HCT116 (cell line): ENCODE data around the gene GGT5. TPM values are rescaled to one million over a fixed set of nuclear protein-coding genes. Genes with fewer than 3 reads are reported as not detected.

ENCODE experiments used
- ATAC-seq: fragments of 200-7000 bp; cut with Tn5 transposase; 2 replicates; pipeline ENCODE4 v1.9.1; 2020; ENCODE audit warnings: mild to moderate bottlenecking, moderate library complexity
- BruUV-seq: library from RNA; stranded (reverse); fragments of 400-500 nt; replicated peaks from 2 replicates; lab custom pipeline; 2021; lab: Mats Ljungman, UMichigan
- CTCF ChIA-PET: fragments of 300-600 bp; sonication (Branson Sonifier 250); formaldehyde crosslinking; loops from one replicate; lab custom pipeline; 2021; ENCODE audit warnings: antibody characterized with exemption; lab: Charles Lee
- POLR2A ChIA-PET: fragments of 300-600, 350-600 bp; sonication (Branson Sonifier 250); formaldehyde crosslinking; loops from one replicate; lab custom pipeline; 2021; ENCODE audit warnings: antibody characterized with exemption; lab: Charles Lee
- RAD21 ChIA-PET, 2 experiments: fragments of 300-600 bp; sonication (Branson Sonifier 250); formaldehyde crosslinking; loops; one replicate each; lab custom pipeline; 2023; ENCODE audit warnings: low total read pairs in 2 of 2; ENCODE audit not compliant: uncharacterized antibody in 2 of 2, unreplicated experiment in 2 of 2, low non-redundant PET in 1 of 2; lab: Charles Lee
- DNase-seq: peaks from one replicate; pipeline ENCODE4 v3.0.0-alpha.2; 2010; ENCODE audit warnings: low read depth, low spot score
- H2AFZ ChIP-seq: fragments of 200-600 bp; shearing (Covaris generic), sonication (generic); 2 replicates; pipeline ENCODE4 v1.6.1; 2017; ENCODE audit warnings: low read depth, mixed run types, mixed read lengths, antibody characterized with exemption, low read length; ENCODE audit not compliant: poor library complexity, severe bottlenecking
- H3K27ac ChIP-seq: 2 replicates; pipeline ENCODE4 v1.5.1; 2012; ENCODE audit warnings: low read depth, low read length
- H3K27me3 ChIP-seq: fragments of 200-600 bp; sonication (generic); 2 replicates; pipeline ENCODE4 v1.6.1; 2016; ENCODE audit warnings: mixed run types, low read length, mixed read lengths; ENCODE audit not compliant: insufficient read depth
- H3K36me3 ChIP-seq, 2 experiments: fragments of 200-500 bp in 1 of 2; fragments of 200-600 bp in 1 of 2; sonication (Bioruptor generic) in 1 of 2; sonication (generic) in 1 of 2; 2 replicates each; pipeline versions ENCODE4 v1.5.1 to v1.6.1; 2014 to 2016; ENCODE audit warnings: low read length in 2 of 2, inconsistent platforms in 1 of 2, mixed read lengths in 1 of 2, mixed run types in 1 of 2; ENCODE audit not compliant: insufficient read depth in 2 of 2, control insufficient read depth in 1 of 2
- H3K4me1 ChIP-seq, 2 experiments: fragments of 200-600 bp in 1 of 2; sonication (generic) in 1 of 2; 2 replicates each; pipeline versions ENCODE4 v1.5.1 to v1.6.1; 2012 to 2017; ENCODE audit warnings: low read length in 2 of 2, inconsistent platforms in 1 of 2, mild to moderate bottlenecking in 1 of 2, mixed read lengths in 1 of 2, mixed run types in 1 of 2, moderate library complexity in 1 of 2; ENCODE audit not compliant: insufficient read depth in 2 of 2, control insufficient read depth in 1 of 2
- H3K4me2 ChIP-seq: fragments of 200-600 bp; sonication (generic); 2 replicates; pipeline ENCODE4 v1.6.1; 2017; ENCODE audit warnings: mixed run types, low read length, mixed read lengths
- H3K4me3 ChIP-seq, 2 experiments: fragments of 200-600 bp in 1 of 2; sonication (generic) in 1 of 2; replicated peaks in 1 of 2; 2 replicates each; pipeline ENCODE4 v1.5.1; 2011 to 2016; ENCODE audit warnings: low read length in 2 of 2, control low read depth in 1 of 2, low read depth in 1 of 2, mild to moderate bottlenecking in 1 of 2, mixed read lengths in 1 of 2, mixed run types in 1 of 2
- H3K79me2 ChIP-seq: fragments of 200-600 bp; sonication (generic); 2 replicates; pipeline ENCODE4 v1.6.1; 2017; ENCODE audit warnings: mild to moderate bottlenecking, mixed run types, low read length, moderate library complexity, mixed read lengths; ENCODE audit not compliant: insufficient read depth
- H3K9ac ChIP-seq: fragments of 200-600 bp; sonication (generic); 2 replicates; pipeline ENCODE4 v1.6.1; 2016; ENCODE audit warnings: low read length, mixed read lengths
- H3K9me2 ChIP-seq: fragments of 200-600 bp; sonication (generic), shearing (Covaris generic); 2 replicates; pipeline ENCODE4 v1.6.1; 2017; ENCODE audit warnings: mixed run types, mild to moderate bottlenecking, moderate library complexity; ENCODE audit not compliant: insufficient read depth
- H3K9me3 ChIP-seq, 2 experiments: fragments of 200-500 bp in 1 of 2; fragments of 200-600 bp in 1 of 2; sonication (Bioruptor generic) in 1 of 2; sonication (generic) in 1 of 2; 2 replicates each; pipeline ENCODE4 v1.6.1; 2014 to 2017; ENCODE audit warnings: low read length in 2 of 2, mixed read lengths in 2 of 2, inconsistent platforms in 1 of 2, low read depth in 1 of 2, mild to moderate bottlenecking in 1 of 2, mixed run types in 1 of 2, moderate library complexity in 1 of 2; ENCODE audit not compliant: control insufficient read depth in 1 of 2, insufficient read depth in 1 of 2
- H4K20me1 ChIP-seq: fragments of 200-600 bp; sonication (generic), shearing (Covaris generic); 2 replicates; pipeline ENCODE4 v1.6.1; 2017; ENCODE audit warnings: mixed run types, mild to moderate bottlenecking, moderate library complexity; ENCODE audit not compliant: insufficient read depth
- CBX3 ChIP-seq: IDR thresholded peaks from 2 replicates; pipeline ENCODE4 v1.6.1; 2012; ENCODE audit warnings: low read depth
- CEBPB ChIP-seq: IDR thresholded peaks from 2 replicates; pipeline ENCODE4 v1.6.1; 2012; ENCODE audit warnings: low read depth
- ELF1 ChIP-seq: IDR thresholded peaks from 2 replicates; pipeline ENCODE4 v1.6.1; 2012; ENCODE audit warnings: low read depth, borderline replicate concordance
- EZH2phosphoT487 ChIP-seq: fragments of 200-600 bp; IDR thresholded peaks from 2 replicates; pipeline ENCODE4 v1.6.1; 2018; ENCODE audit warnings: antibody characterized with exemption, borderline replicate concordance
- FOSL1 ChIP-seq: IDR thresholded peaks from 2 replicates; pipeline ENCODE4 v1.6.1; 2012; ENCODE audit warnings: low read depth
- JUND ChIP-seq: IDR thresholded peaks from 2 replicates; pipeline ENCODE4 v1.6.1; 2012
- RAD21 ChIP-seq: IDR thresholded peaks from 2 replicates; pipeline ENCODE4 v1.6.1; 2012; ENCODE audit warnings: low read depth, mild to moderate bottlenecking
- SIN3A ChIP-seq: IDR thresholded peaks from 2 replicates; pipeline ENCODE4 v1.6.1; 2012; ENCODE audit warnings: low read depth
- SP1 ChIP-seq: IDR thresholded peaks from 2 replicates; pipeline ENCODE4 v1.6.1; 2012; ENCODE audit warnings: low read depth
- SRF ChIP-seq: IDR thresholded peaks from 2 replicates; pipeline ENCODE4 v1.6.1; 2012; ENCODE audit warnings: low read depth
- TCF7L2 ChIP-seq: IDR thresholded peaks from 2 replicates; pipeline ENCODE4 v1.7.0; 2011; ENCODE audit warnings: borderline replicate concordance, inconsistent platforms; ENCODE audit not compliant: insufficient read depth, insufficient read length; ENCODE audit errors: extremely low read depth
- YY1 ChIP-seq: IDR thresholded peaks from 2 replicates; pipeline ENCODE4 v1.6.1; 2011; ENCODE audit warnings: low read length, low read depth, moderate library complexity, mild to moderate bottlenecking; ENCODE audit not compliant: insufficient replicate concordance; ENCODE audit errors: extremely low read depth
- ZNF274 ChIP-seq: fragments of 200-500 bp; sonication (Bioruptor generic); IDR thresholded peaks from 2 replicates; pipeline ENCODE4 v1.6.1; 2014; ENCODE audit warnings: mild to moderate bottlenecking, low read depth, low read length, inconsistent platforms
- intact Hi-C: fragments of 100-400 bp; cut with micrococcal nuclease; formaldehyde crosslinking; loops from 2 replicates; pipeline ENCODE4 v1.10.0; 2022
- total RNA-seq: library from RNA; stranded (reverse); gene quantifications from one replicate; pipeline ENCODE4 v1.2.1, GENCODE V29; 2021; ENCODE audit not compliant: unreplicated experiment
- TF ChIP-seq, protein P1 (sequence below): IDR thresholded peaks from 2 replicates; pipeline ENCODE4 v1.6.1; 2011; ENCODE audit warnings: mild to moderate bottlenecking, low read length, moderate library complexity; ENCODE audit not compliant: insufficient replicate concordance; ENCODE audit errors: extremely low read depth
- TF ChIP-seq, protein P2 (sequence below), 3 experiments: fragments of 200-600 bp in 1 of 3; sonication (generic) in 1 of 3; IDR thresholded peaks in 2 of 3; conservative IDR thresholded peaks in 1 of 3; 2 replicates each; pipeline ENCODE4 v1.5.1; 2012 to 2017; ENCODE audit warnings: low read depth in 2 of 3, low read length in 2 of 3, antibody characterized with exemption in 1 of 3, borderline replicate concordance in 1 of 3, control low read depth in 1 of 3, mild to moderate bottlenecking in 1 of 3, mixed read lengths in 1 of 3, mixed run types in 1 of 3, moderate library complexity in 1 of 3; ENCODE audit not compliant: insufficient read depth in 1 of 3
- TF ChIP-seq, protein P3 (sequence below): IDR thresholded peaks from 2 replicates; pipeline ENCODE4 v1.6.1; 2012
- TF ChIP-seq, protein P4 (sequence below): IDR thresholded peaks from 2 replicates; pipeline ENCODE4 v1.6.1; 2012; ENCODE audit warnings: low read depth

The GGT5 gene
- total RNA-seq, 1 experiment from 2014 or later, result 0.57 TPM

DNA sequence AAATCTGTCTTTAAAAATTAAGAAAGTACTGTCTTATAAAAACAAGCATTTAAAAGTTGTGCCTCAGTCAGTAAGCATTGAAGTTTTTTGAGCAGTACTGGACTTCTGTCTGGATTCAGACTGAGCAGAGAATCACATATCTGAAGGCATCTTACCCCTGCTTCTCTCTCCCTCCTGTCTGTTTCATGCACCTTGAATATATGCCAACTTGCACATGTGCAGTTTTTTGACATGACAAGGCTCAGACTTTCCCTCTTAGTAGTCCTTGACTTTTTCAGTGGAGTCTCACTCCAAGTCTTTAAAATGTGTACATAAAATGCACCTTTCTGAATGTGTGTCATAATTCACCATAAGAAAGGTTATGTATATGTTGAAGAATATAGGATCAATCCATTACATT lies 45.6 kb upstream of the GGT5 start (continued):
- TF ChIP-seq, protein P1, sequence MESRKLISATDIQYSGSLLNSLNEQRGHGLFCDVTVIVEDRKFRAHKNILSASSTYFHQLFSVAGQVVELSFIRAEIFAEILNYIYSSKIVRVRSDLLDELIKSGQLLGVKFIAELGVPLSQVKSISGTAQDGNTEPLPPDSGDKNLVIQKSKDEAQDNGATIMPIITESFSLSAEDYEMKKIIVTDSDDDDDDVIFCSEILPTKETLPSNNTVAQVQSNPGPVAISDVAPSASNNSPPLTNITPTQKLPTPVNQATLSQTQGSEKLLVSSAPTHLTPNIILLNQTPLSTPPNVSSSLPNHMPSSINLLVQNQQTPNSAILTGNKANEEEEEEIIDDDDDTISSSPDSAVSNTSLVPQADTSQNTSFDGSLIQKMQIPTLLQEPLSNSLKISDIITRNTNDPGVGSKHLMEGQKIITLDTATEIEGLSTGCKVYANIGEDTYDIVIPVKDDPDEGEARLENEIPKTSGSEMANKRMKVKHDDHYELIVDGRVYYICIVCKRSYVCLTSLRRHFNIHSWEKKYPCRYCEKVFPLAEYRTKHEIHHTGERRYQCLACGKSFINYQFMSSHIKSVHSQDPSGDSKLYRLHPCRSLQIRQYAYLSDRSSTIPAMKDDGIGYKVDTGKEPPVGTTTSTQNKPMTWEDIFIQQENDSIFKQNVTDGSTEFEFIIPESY, result no peak
- TF ChIP-seq ELF1, result no peak

DNA sequence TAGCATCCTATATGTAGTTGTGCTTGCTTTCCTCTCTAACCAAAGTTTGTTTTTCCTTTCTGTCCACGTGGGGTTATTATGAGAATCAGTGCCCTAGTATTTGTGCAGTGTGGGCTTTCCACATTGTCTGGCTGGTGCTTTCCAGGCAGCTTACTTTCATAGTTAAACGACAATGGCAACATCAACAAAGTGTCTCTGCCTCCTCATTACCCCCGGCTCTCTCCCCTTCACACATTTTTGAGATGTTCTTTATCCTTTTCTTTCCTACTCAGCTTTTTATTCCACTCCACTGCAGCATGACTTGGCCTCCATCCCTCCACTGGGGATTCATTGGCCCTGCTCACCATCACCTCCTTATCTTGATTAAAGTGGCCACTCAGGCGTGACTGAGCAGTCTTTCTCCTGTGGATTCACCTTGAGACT lies 44.9 kb upstream of the GGT5 start:
- Histone ChIP-seq H3K4me2 (peak overlapping the region; percentile 49; the same call in 1 of the 2 replicates), H2AFZ (no peak overlapping the region), H3K27ac (no peak overlapping the region), H3K36me3 (no peaks in the 10 kb centered on the region), H4K20me1 (no peaks in the 10 kb centered on the region), H3K9me2 (no peaks in the 10 kb centered on the region), H3K27me3 (no peaks in the 10 kb centered on the region), H3K4me1 (peaks cover 37 to 54% of the 10 kb centered on the region in 2 experiments), H3K9ac (no peak overlapping the region), H3K9me3 (no peaks in the 10 kb centered on the region), H3K4me3 (no peak overlapping the region), H3K79me2 (peaks cover 75% of the 10 kb centered on the region)
- RAD21 ChIA-PET, result no interaction called here
- CTCF ChIA-PET, result interaction anchor here (1.2 kb wide), 1 partner anchor 10 kb away, joined by 3 read pairs; no protein-coding TSS in a partner anchor
- no peak for DNase-seq
- intact Hi-C loops, result no loop called here
- POLR2A ChIA-PET, result no interaction called here
- ATAC-seq, result no peak
- no TSS peak for BruUV-seq
- no peak for TF ChIP-seq SRF
- TF ChIP-seq, protein P2, sequence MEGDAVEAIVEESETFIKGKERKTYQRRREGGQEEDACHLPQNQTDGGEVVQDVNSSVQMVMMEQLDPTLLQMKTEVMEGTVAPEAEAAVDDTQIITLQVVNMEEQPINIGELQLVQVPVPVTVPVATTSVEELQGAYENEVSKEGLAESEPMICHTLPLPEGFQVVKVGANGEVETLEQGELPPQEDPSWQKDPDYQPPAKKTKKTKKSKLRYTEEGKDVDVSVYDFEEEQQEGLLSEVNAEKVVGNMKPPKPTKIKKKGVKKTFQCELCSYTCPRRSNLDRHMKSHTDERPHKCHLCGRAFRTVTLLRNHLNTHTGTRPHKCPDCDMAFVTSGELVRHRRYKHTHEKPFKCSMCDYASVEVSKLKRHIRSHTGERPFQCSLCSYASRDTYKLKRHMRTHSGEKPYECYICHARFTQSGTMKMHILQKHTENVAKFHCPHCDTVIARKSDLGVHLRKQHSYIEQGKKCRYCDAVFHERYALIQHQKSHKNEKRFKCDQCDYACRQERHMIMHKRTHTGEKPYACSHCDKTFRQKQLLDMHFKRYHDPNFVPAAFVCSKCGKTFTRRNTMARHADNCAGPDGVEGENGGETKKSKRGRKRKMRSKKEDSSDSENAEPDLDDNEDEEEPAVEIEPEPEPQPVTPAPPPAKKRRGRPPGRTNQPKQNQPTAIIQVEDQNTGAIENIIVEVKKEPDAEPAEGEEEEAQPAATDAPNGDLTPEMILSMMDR (IDR thresholded peaks at IDR 0.05 in 2 of 3, conservative IDR thresholded peaks at IDR 0.05 in 1 of 3; ENCODE audit: borderline replicate concordance in 1 of 3, insufficient read depth in 1 of 3, low read depth in 2 of 3, low read length in 2 of 3), result no peak
- TF ChIP-seq, protein P3, sequence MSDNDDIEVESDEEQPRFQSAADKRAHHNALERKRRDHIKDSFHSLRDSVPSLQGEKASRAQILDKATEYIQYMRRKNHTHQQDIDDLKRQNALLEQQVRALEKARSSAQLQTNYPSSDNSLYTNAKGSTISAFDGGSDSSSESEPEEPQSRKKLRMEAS, result no peak
- no peak for TF ChIP-seq YY1
- TF ChIP-seq SP1, result no peak
- no peak for TF ChIP-seq CEBPB
- no peak for TF ChIP-seq TCF7L2
- TF ChIP-seq ZNF274, result no peak
- TF ChIP-seq CBX3, result no peak
- no peak for TF ChIP-seq SIN3A
- TF ChIP-seq, protein P4, sequence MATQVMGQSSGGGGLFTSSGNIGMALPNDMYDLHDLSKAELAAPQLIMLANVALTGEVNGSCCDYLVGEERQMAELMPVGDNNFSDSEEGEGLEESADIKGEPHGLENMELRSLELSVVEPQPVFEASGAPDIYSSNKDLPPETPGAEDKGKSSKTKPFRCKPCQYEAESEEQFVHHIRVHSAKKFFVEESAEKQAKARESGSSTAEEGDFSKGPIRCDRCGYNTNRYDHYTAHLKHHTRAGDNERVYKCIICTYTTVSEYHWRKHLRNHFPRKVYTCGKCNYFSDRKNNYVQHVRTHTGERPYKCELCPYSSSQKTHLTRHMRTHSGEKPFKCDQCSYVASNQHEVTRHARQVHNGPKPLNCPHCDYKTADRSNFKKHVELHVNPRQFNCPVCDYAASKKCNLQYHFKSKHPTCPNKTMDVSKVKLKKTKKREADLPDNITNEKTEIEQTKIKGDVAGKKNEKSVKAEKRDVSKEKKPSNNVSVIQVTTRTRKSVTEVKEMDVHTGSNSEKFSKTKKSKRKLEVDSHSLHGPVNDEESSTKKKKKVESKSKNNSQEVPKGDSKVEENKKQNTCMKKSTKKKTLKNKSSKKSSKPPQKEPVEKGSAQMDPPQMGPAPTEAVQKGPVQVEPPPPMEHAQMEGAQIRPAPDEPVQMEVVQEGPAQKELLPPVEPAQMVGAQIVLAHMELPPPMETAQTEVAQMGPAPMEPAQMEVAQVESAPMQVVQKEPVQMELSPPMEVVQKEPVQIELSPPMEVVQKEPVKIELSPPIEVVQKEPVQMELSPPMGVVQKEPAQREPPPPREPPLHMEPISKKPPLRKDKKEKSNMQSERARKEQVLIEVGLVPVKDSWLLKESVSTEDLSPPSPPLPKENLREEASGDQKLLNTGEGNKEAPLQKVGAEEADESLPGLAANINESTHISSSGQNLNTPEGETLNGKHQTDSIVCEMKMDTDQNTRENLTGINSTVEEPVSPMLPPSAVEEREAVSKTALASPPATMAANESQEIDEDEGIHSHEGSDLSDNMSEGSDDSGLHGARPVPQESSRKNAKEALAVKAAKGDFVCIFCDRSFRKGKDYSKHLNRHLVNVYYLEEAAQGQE, result no peak
- TF ChIP-seq EZH2phosphoT487, result no peak
- no peak for TF ChIP-seq FOSL1
- no peak for TF ChIP-seq RAD21
- TF ChIP-seq JUND, result no peak
